Measurements from ENCODE around the gene CFAP46.
"Not testable (repeated sequence)": the region's sequence is repeated elsewhere in the genome, so short reads cannot be mapped to it uniquely, and the experiment has no call there.

Gene CFAP46

DNA sequence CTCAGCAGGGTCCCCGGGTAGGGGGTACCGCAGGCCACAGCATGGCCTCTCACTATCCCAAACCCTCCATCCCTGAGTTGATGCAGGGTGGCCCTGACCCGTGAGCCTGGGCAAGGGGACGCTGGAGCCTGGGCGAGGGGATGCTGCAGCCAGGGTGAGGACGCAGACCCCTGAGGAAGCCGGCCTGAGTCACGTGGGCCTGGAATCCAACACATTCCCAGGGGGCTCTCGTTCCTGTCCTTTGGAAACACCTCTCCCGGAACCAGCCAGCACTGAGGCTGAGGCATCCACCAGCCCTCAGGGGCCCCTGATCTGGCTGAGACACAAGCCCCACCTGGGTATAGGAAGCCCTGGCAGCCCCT lies 95.0 kb downstream of the CFAP46 start:
- TF ChIP-seq, protein P1, sequence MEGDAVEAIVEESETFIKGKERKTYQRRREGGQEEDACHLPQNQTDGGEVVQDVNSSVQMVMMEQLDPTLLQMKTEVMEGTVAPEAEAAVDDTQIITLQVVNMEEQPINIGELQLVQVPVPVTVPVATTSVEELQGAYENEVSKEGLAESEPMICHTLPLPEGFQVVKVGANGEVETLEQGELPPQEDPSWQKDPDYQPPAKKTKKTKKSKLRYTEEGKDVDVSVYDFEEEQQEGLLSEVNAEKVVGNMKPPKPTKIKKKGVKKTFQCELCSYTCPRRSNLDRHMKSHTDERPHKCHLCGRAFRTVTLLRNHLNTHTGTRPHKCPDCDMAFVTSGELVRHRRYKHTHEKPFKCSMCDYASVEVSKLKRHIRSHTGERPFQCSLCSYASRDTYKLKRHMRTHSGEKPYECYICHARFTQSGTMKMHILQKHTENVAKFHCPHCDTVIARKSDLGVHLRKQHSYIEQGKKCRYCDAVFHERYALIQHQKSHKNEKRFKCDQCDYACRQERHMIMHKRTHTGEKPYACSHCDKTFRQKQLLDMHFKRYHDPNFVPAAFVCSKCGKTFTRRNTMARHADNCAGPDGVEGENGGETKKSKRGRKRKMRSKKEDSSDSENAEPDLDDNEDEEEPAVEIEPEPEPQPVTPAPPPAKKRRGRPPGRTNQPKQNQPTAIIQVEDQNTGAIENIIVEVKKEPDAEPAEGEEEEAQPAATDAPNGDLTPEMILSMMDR (IDR thresholded peaks at IDR 0.05) = no peak
- Histone ChIP-seq H3K9me3 (peaks cover 4% of the 10 kb centered on the region), H3K27me3 (peaks cover 31% of the 10 kb centered on the region), H3K36me3 (no peaks in the 10 kb centered on the region), H3K4me1 (ENCODE audit: control insufficient read depth in 1 of 2, insufficient read depth in 1 of 2, low read depth in 1 of 2, low read length in 1 of 2) (no peaks in the 10 kb centered on the region), H3K27ac (no peak overlapping the region), H3K4me3 (ENCODE audit: low read depth in 1 of 2, low read length in 1 of 2) (no peak overlapping the region)

DNA sequence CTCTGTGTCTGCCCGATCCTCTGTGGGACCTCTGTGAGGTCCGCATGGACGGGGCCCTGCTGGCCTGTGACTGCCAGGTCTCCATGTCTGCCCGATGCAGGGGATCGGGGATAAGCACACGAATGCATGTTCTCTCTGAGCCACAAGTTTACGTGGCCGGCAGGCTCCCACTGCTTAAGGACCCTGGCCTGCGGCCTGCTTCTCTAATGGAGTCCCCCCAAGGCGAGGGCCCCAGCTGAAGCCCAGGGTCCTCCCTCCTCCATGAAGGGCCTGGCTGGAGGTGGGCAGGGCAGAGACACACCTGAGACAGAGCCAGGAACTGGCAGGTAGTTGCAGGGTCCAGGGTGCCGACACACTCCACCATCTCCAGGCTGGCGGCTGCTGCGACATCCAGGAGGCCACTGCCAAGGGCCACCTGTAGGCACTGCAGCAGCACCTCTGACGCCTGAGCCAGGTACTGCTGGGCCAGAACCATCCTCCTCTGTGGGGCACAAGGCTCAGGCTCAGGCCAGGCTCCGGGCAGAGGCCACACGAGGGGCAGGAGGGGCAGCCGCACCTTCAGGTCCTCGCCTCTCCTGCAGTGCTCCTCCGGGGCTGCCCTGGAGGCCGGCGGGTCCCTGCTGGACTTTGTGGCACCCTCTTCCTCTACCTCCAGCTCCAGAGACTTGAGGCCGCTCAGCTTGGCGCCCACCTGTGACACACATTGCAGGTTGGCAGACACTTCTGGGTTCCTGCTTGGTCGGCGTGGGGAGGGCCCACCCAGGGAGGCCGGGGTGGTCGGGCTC lies 95.5 kb downstream of the CFAP46 start:
- Histone ChIP-seq H3K27me3 (peaks cover 31% of the 10 kb centered on the region), H3K4me3 (ENCODE audit: low read depth in 1 of 2, low read length in 1 of 2) (no peak overlapping the region), H3K27ac (no peak overlapping the region), H3K36me3 (no peaks in the 10 kb centered on the region), H3K9me3 (peaks cover 9% of the 10 kb centered on the region), H3K4me1 (ENCODE audit: control insufficient read depth in 1 of 2, insufficient read depth in 1 of 2, low read depth in 1 of 2, low read length in 1 of 2) (no peaks in the 10 kb centered on the region)
- TF ChIP-seq, protein P1 (IDR thresholded peaks at IDR 0.05) = no peak

DNA sequence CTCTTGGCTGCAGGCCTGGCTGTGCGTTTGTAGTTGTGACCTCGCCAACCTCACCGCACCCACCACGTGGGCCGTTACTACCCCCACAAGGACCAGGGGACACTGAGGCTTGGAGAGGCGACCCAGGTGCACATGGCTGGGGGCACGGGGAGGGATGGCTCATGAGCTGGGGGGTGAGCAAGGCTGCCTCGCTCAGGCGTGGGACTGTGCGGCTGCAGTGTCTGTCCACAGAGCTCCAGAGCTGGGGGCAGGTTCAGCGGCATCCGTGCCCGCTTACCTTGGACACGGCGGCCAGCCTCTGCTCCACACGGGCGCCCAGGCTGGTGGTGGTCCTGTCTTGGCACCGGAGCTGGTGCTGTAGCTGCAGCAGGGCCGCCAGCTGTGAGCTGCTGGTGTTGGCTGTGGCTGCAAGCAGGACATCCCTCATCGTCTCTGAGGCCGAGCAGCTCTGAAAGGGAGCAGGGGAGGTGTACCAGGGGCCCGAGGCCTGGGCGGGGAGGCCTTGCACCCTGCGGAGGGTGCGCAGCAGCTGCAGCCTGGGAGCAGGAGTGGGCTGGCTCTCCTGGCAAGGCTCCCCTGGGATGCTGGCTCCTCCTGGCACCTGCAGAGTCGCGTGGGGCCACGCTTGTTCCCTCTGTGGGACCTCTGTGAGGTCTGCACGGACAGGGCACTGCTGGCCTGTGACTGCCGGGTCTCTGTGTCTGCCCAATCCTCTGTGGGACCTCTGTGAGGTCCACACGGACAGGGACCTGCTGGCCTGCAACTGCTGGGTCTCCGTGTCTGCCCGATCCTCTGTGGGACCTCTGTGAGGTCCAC lies 96.4 kb downstream of the CFAP46 start:
- H3K27me3 ChIP-seq = peaks cover 31% of the 10 kb centered on the region
- no peak overlapping the region for H3K27ac ChIP-seq
- no peak overlapping the region for H3K4me3 ChIP-seq (ENCODE audit: low read depth in 1 of 2, low read length in 1 of 2)
- no peaks in the 10 kb centered on the region for H3K4me1 ChIP-seq (ENCODE audit: control insufficient read depth in 1 of 2, insufficient read depth in 1 of 2, low read depth in 1 of 2, low read length in 1 of 2)
- TF ChIP-seq, protein P1 (IDR thresholded peaks at IDR 0.05) = no peak
- no peaks in the 10 kb centered on the region for H3K36me3 ChIP-seq
- peaks cover 9% of the 10 kb centered on the region for H3K9me3 ChIP-seq

DNA sequence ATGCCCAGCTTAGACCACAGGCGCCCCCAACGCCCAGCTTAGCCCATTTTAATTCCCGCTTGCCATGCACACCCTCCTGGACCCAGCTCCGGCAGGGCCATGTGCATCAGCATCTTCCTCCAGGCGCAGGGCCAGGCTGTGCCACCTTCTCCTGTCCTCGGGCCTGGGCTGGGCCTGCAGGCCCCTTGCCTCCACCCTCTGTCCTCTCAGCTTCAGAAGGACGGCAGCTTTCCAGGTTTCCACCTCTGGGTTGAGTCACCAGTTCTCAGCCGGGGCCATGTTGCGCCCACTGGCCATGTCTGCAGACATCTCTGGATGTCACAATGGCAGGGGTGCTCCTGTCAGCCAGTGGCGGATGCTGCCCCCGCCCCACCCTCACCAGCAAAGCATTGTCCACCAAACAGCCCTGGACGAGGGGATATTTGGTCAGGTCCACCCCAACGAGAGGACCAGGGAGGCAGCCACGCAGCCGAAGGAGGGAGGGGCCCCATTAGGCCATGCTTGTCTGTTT lies 97.3 kb downstream of the CFAP46 start:
- TF ChIP-seq, protein P1 (IDR thresholded peaks at IDR 0.05) = no peak
- Histone ChIP-seq H3K27me3 (peaks cover 31% of the 10 kb centered on the region), H3K9me3 (peaks cover 9% of the 10 kb centered on the region)

DNA sequence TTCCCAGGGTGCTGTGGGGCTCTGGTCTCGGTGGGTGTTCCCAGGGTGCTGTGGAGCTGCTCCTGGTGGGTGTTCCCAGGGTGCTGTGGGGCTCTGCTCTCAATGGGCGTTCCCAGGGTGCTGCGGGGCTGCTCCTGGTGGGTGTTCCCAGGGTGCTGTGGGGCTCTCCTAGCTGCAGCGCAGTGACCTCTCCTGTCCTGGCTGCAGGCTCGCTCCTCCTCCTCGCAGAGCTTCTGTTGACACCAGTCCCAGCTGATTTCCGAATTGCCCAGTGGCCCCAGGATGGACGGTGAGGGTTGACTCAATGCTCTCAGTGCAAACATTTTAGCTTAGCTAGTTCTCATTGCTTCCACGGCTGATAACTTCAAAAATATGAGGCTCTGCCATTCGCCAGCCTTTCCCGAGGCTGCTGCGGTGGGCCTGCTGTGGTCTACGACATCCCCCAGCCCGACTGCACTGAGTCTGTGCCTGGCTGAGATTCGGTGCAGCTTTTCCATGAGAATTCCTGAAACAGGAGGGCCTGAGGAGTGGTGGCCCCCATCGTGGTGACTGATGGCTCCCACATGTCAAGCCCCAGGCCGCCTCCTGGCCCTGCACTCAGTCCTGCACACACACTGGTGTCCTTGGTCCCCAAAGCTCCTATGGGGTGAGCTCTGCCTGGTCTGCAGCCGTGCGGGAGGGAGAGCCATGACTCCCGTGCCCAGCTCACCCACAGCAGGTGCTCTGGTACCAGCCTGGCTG lies 98.1 kb downstream of the CFAP46 start:
- peaks cover 27% of the 10 kb centered on the region for H3K27me3 ChIP-seq

More for the DNA sequence above, 97.3 kb downstream of the CFAP46 start:
- Histone ChIP-seq H3K36me3 (no peaks in the 10 kb centered on the region), H3K4me1 (ENCODE audit: control insufficient read depth in 1 of 2, insufficient read depth in 1 of 2, low read depth in 1 of 2, low read length in 1 of 2) (no peaks in the 10 kb centered on the region), H3K4me3 (ENCODE audit: low read depth in 1 of 2, low read length in 1 of 2) (no peak overlapping the region), H3K27ac (no peak overlapping the region)

DNA sequence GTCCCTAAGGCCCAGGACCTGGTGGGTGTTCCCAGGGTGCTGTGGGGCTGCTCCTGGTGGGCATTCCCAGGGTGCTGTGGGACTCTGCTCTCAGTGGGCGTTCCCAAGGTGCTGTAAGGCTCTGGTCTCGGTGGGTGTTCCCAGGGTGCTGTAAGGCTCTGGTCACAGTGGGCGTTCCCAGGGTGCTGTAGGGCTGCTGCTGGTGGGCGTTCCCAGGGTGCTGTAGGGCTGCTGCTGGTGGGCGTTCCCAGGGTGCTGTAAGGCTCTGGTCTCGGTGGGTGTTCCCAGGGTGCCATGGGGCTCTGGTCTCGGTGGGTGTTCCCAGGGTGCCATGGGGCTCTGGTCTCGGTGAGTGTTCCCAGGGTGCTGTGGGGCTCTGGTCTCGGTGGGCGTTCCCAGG lies 99.1 kb downstream of the CFAP46 start:
- H3K4me1 ChIP-seq (ENCODE audit: control insufficient read depth in 1 of 2, insufficient read depth in 1 of 2, low read depth in 1 of 2, low read length in 1 of 2); H3K9me3 ChIP-seq; H3K4me3 ChIP-seq (ENCODE audit: low read depth in 1 of 2, low read length in 1 of 2); H3K27ac ChIP-seq; H3K36me3 ChIP-seq: not testable (repeated sequence)
- peaks cover 17% of the 10 kb centered on the region for H3K27me3 ChIP-seq

More for the DNA sequence above, 98.1 kb downstream of the CFAP46 start:
- H3K4me1 ChIP-seq (ENCODE audit: control insufficient read depth in 1 of 2, insufficient read depth in 1 of 2, low read depth in 1 of 2, low read length in 1 of 2) = no peaks in the 10 kb centered on the region
- H3K4me3 ChIP-seq (ENCODE audit: low read depth in 1 of 2, low read length in 1 of 2) = no peak overlapping the region
- peaks cover 9% of the 10 kb centered on the region for H3K9me3 ChIP-seq
- no peaks in the 10 kb centered on the region for H3K36me3 ChIP-seq
- TF ChIP-seq, protein P1 (IDR thresholded peaks at IDR 0.05) = no peak
- H3K27ac ChIP-seq = no peak overlapping the region

Data from neutrophil (primary cell).